Right ventricle myocardium inferior (tissue), 1 donor: ENCODE results near the gene CYP11A1. TPM values are rescaled to one million over a fixed set of nuclear protein-coding genes. Genes with fewer than 3 reads are reported as not detected.

ENCODE experiments used
- ATAC-seq: fragments of 200-7000 bp; cut with Tn5 transposase; one replicate; pipeline ENCODE4 v1.9.1; 2020; ENCODE audit warnings: mild to moderate bottlenecking, moderate library complexity
- DNase-seq: peaks from one replicate; pipeline ENCODE4 v3.0.0; 2021; ENCODE audit errors: missing footprints
- intact Hi-C: fragments of 100-400 bp; cut with DNase I; formaldehyde crosslinking; loops from one replicate; pipeline ENCODE4 v1.11.0; 2022
- microRNA-seq: library from miRNA; unstranded; fragments of <30 nt; microRNA quantifications from one replicate; pipeline ENCODE4 v1.2.0, GENCODE V29; 2020
- total RNA-seq: library from RNA; stranded (reverse); fragmentation: NEBNext Ultra II Directional; extraction: Animal tissue kit (Norgen Biotek cat#: 25700); gene quantifications from one replicate; pipeline ENCODE4 v1.2.1, GENCODE V29; 2021
- donor health status: DM: no; HTN: yes; CAD: no; lungs with severe emphysema.

Gene CYP11A1
- total RNA-seq, 1 donor from 2014 or later = 0.24 TPM

DNA sequence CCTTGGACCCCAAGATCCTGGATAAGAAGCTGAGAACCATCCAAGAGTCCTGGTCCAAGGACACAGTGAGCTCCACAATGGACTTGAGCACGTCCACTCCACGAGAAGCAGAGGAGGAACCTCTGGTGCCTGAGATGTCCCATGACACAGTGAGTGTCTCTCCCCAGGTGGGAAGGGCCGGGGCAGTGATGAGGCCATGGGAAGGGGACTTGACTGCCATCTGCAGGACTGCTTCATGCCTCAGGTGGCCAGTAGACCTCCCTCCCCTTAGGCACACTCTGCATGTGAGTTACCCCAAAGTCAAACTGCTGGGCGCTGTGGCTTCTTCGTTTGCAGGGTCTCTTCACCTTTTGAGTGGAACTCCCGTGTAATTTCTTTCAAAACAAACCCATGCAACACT, 71.6 kb downstream of the CYP11A1 start:
- intact Hi-C loops = no loop called here
- DNase-seq = no peak

GRCh38 chr15:74294010-74294409, 73.4 kb downstream of the CYP11A1 start:
- ATAC-seq (no peak), DNase-seq (no peak)
- intact Hi-C loops = no loop called here

More for the DNA sequence above, 71.6 kb downstream of the CYP11A1 start:
- ATAC-seq = no peak

- intact Hi-C loops = no loop called here
- no peak for ATAC-seq
- DNase-seq = peak; percentile 22
These were observed 74.2 kb downstream of the CYP11A1 start for GRCh38 chr15:74293021-74293810.

- intact Hi-C loops = no loop called here
- DNase-seq (peak; percentile 86), ATAC-seq (peak; percentile 52)
These were observed 76.1 kb downstream of the CYP11A1 start for GRCh38 chr15:74291101-74292071.

- intact Hi-C loops = no loop called here
- no peak for ATAC-seq
- no peak for DNase-seq
These were observed 76.8 kb downstream of the CYP11A1 start for GRCh38 chr15:74290645-74291044.

DNA sequence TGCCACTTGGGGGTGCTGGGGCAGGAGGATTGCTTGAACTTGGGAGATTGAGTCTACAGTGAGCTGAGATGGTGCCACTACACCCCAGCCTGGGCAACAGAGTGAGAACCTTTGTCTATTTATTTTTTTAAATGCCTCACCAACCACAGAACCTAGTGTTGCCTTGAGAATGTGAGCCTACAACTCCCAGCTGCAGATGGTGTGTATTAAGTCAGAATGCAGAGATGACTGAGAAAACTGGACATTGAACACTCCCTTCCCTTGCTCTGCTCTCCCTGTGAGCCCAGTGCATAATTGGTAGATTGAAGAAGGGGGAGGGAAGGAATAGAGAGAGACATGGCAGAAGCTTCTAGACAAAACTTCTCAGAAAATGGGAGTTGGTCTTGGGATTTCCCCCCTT, 77.8 kb downstream of the CYP11A1 start:
- ATAC-seq (no peak), DNase-seq (no peak)
- intact Hi-C loops = no loop called here

Small RNAs within 50 kb of the gene (microRNA-seq; reads per million reads assigned to microRNA genes)
- not detected for gene MIR6881

Other genes with a start within 250 kb of the CYP11A1 start
- 1.3 TPM for gene ISLR2, start 237.1 kb downstream of the CYP11A1 start, total RNA-seq
- gene ISLR, start 193.9 kb downstream of the CYP11A1 start, total RNA-seq = 13.8 TPM
- not detected for gene STRA6, start 164.9 kb downstream of the CYP11A1 start, total RNA-seq
- not detected for gene CCDC33, start 131.3 kb downstream of the CYP11A1 start, total RNA-seq
- gene SEMA7A, start 66.3 kb upstream of the CYP11A1 start, total RNA-seq = 1.6 TPM
- gene UBL7, start 93.5 kb upstream of the CYP11A1 start, total RNA-seq = 47.7 TPM
- gene ARID3B, start 173.6 kb upstream of the CYP11A1 start, total RNA-seq = 1.4 TPM
- gene CLK3, start 248.2 kb upstream of the CYP11A1 start, total RNA-seq = 47.3 TPM